Measurements from ENCODE around the gene FIBP. TPM values are rescaled to one million over a fixed set of nuclear protein-coding genes. Genes with fewer than 3 reads are reported as not detected.
"Not testable (repeated sequence)": the region's sequence is repeated elsewhere in the genome, so short reads cannot be mapped to it uniquely, and the experiment has no call there.

FIBP gene
- total RNA-seq, 3 donors from 2014 or later = 51.2 to 68.5 (median 51.7) TPM

DNA sequence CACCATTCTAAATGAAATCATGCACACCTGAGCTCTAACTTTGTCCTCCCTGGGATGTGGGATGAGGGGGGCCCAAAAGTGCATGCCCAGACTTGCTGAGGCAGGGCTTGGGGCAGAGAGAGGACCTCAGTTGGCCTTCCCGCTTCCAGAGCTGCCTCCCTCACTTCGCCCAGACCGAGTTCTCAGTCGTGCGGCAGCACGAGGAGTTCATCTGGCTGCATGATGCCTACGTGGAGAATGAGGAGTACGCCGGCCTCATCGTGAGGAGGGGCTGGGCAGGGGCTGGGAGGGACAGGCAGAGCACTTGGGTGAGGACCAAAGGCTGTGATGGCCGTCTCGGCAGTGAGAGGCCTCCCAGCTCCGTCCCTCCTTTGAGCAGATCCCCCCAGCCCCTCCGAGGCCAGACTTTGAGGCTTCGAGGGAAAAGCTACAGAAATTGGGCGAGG is 38.5 kb downstream of the FIBP start:
- intact Hi-C loops (cut with DNase I; ENCODE audit: low total_unique reads) = loop anchor here (5.0 kb wide), 1 partner anchor 697 kb away; no protein-coding TSS in a partner anchor
- Histone ChIP-seq H3K27me3 (no peaks in the 10 kb centered on the region), H3K4me3 (no peak overlapping the region), H3K27ac (no peak overlapping the region), H3K36me3 (no peaks in the 10 kb centered on the region), H3K4me1 (no peaks in the 10 kb centered on the region), H3K9me3 (peaks cover 0 to 8% of the 10 kb centered on the region in 2 donors)
- DNase-seq (ENCODE audit: low spot score in 2 of 2) = no peak
- TF ChIP-seq, protein P1, sequence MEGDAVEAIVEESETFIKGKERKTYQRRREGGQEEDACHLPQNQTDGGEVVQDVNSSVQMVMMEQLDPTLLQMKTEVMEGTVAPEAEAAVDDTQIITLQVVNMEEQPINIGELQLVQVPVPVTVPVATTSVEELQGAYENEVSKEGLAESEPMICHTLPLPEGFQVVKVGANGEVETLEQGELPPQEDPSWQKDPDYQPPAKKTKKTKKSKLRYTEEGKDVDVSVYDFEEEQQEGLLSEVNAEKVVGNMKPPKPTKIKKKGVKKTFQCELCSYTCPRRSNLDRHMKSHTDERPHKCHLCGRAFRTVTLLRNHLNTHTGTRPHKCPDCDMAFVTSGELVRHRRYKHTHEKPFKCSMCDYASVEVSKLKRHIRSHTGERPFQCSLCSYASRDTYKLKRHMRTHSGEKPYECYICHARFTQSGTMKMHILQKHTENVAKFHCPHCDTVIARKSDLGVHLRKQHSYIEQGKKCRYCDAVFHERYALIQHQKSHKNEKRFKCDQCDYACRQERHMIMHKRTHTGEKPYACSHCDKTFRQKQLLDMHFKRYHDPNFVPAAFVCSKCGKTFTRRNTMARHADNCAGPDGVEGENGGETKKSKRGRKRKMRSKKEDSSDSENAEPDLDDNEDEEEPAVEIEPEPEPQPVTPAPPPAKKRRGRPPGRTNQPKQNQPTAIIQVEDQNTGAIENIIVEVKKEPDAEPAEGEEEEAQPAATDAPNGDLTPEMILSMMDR (IDR thresholded peaks at IDR 0.05) = no peak
- TF ChIP-seq POLR2A (IDR thresholded peaks at IDR 0.05) = no peak
- no peak for TF ChIP-seq POLR2AphosphoS5 (IDR thresholded peaks at IDR 0.05)

DNA sequence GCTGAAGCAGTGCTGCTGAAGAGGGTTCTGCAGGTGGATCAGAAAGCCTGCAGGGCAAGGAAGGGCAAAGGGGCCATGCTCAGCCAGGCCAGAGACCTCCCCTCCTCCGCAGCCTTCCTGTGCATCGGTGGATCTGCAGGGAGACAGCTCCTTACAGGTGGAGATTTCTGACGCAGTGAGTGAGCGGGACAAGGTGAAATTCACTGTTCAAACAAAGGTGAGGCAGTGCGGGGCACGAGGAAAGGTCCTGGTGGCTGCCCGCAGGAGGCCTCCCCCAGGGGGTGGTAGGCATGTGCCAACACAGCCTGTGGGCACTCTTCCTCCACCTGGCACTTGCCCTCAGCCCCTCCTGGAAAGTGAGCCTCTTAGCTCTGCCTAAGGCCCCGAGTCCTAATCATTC is 38.9 kb downstream of the FIBP start:
- intact Hi-C loops (cut with DNase I; ENCODE audit: low total_unique reads) = loop anchor here (5.0 kb wide), 1 partner anchor 697 kb away; no protein-coding TSS in a partner anchor
- no peaks in the 10 kb centered on the region for H3K36me3 ChIP-seq
- no peaks in the 10 kb centered on the region for H3K4me1 ChIP-seq
- no peak overlapping the region for H3K4me3 ChIP-seq
- TF ChIP-seq, protein P1 (IDR thresholded peaks at IDR 0.05) = no peak
- TF ChIP-seq POLR2A (IDR thresholded peaks at IDR 0.05) (no peak), POLR2AphosphoS5 (IDR thresholded peaks at IDR 0.05) (no peak)
- no peak for DNase-seq (ENCODE audit: low spot score in 2 of 2)
- peaks cover 0 to 8% of the 10 kb centered on the region in 2 donors for H3K9me3 ChIP-seq
- H3K27me3 ChIP-seq = no peaks in the 10 kb centered on the region
- no peak overlapping the region for H3K27ac ChIP-seq

DNA sequence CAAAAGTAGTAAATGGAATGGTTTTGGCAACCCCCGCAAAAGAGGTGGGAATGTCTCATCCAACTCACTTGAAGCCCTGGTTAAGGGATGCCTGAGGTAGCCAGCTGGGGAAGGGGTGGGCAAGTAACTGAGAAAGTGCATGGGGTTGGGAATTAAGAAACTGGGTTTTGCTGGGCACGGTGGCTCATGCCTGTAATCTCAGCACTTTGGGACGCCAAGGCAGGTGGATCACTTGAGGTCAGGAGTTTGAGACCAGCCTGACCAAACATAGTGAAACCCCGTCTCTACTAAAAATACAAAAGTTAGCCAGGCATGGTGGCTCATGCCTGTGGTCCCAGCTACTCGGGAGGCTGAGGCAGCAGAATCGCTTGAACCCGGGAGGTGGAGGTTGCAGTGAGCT is 39.6 kb downstream of the FIBP start:
- not testable (repeated sequence) for H3K27ac ChIP-seq
- intact Hi-C loops (cut with DNase I; ENCODE audit: low total_unique reads) = loop anchor here (5.0 kb wide), 1 partner anchor 696 kb away; no protein-coding TSS in a partner anchor

DNA sequence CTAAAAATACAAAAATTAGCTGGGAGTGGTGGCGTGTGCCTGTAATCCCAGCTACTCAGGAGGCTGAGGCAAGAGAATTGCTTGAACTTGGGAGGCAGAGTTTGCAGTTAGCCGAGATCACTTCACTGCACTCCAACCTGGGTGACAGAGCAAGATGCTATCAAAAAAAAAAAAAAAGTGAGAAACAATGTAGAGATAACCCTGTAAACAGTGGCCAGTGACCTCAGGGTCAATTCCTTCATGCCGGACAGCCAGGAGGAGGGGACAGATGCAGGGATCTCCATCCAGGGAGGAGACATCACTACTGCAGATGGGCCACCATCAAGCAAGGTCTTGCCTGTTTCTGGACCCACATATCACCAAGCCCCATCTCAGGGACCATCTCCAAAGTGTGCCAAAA is 40.5 kb downstream of the FIBP start:
- Histone ChIP-seq H3K4me1 (no peaks in the 10 kb centered on the region), H3K36me3 (no peaks in the 10 kb centered on the region), H3K27ac (no peak overlapping the region), H3K9me3 (peaks cover 0 to 8% of the 10 kb centered on the region in 2 donors), H3K4me3 (no peak overlapping the region), H3K27me3 (no peaks in the 10 kb centered on the region)
- no peak for DNase-seq (ENCODE audit: low spot score in 2 of 2)
- no peak for TF ChIP-seq POLR2A (IDR thresholded peaks at IDR 0.05)
- TF ChIP-seq, protein P1 (IDR thresholded peaks at IDR 0.05) = no peak
- no peak for TF ChIP-seq POLR2AphosphoS5 (IDR thresholded peaks at IDR 0.05)
- intact Hi-C loops (cut with DNase I; ENCODE audit: low total_unique reads) = loop anchor here (5.0 kb wide), 1 partner anchor 695 kb away; no protein-coding TSS in a partner anchor

More for the DNA sequence above, 39.6 kb downstream of the FIBP start:
- not testable (repeated sequence) for DNase-seq (ENCODE audit: low spot score in 2 of 2); H3K36me3 ChIP-seq; H3K4me3 ChIP-seq; H3K9me3 ChIP-seq; H3K4me1 ChIP-seq; H3K27me3 ChIP-seq

DNA sequence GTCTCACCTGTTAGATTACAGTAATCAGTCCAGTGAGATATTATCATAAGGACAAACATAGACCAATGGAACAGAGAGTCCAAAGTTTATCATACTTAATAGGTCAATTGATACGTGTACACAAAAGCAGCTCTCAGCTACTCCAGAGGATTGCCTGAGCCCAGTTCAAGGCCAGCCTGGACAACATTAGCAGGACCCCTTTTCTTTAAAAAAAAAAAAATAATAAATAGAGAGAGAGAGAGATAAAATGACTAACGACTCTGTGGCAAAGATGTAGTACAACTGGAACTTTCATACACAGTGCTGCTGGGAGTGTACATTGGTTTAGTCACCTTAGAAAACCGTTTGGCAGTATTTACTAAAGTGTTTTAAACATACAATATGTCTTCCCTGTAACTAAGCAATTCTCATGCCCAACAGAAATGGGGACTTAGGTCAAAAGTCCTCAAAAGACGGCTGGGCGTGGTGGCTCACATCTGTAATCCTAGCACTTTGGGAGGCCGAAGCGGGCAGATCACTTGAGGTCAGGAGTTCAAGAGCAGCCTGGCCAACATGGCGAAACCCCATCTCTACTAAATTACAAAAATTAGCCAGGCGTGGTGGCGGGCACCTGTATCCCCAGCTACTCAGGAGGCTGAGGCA is 43.9 kb downstream of the FIBP start:
- H3K36me3 ChIP-seq = no peaks in the 10 kb centered on the region
- TF ChIP-seq POLR2A (IDR thresholded peaks at IDR 0.05) = no peak
- TF ChIP-seq, protein P1 (IDR thresholded peaks at IDR 0.05) = no peak
- TF ChIP-seq POLR2AphosphoS5 (IDR thresholded peaks at IDR 0.05) = no peak
- intact Hi-C loops (cut with DNase I; ENCODE audit: low total_unique reads) = no loop called here
- H3K27ac ChIP-seq = no peak overlapping the region
- H3K4me3 ChIP-seq = no peak overlapping the region
- H3K4me1 ChIP-seq = no peaks in the 10 kb centered on the region
- no peaks in the 10 kb centered on the region for H3K27me3 ChIP-seq
- no peak for DNase-seq (ENCODE audit: low spot score in 2 of 2)
- no peaks in the 10 kb centered on the region for H3K9me3 ChIP-seq
